Medulla oblongata (tissue), 1 donor: ENCODE measurements around the gene SRRM2.

Experiments used
- DNase-seq: peaks from one replicate; pipeline ENCODE4 v3.0.0-alpha.2; 2015; ENCODE audit errors: extremely low spot score

The SRRM2 gene

DNA sequence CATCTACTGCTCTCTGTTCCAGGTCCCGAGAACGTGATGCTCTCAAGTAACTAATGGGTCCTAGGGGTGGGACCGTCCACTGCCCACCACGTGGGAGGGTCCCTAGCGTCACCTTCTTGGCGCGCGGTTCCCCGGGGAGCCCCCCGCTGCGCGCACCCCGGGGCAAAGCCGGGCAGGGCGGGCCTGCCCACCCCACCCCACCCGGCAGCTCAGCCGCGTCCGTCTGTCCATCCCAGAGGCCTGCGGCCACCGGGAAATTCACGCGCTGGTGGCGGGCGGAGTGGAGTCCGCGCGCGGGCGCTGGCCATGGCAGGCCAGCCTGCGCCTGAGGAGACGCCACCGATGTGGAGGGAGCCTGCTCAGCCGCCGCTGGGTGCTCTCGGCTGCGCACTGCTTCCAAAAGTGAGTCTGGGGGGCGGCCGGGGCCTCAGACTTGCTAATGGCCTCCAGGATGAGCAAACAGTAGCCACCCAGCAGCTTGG lies 46.3 kb downstream of the SRRM2 start:
- DNase-seq: no peak

DNA sequence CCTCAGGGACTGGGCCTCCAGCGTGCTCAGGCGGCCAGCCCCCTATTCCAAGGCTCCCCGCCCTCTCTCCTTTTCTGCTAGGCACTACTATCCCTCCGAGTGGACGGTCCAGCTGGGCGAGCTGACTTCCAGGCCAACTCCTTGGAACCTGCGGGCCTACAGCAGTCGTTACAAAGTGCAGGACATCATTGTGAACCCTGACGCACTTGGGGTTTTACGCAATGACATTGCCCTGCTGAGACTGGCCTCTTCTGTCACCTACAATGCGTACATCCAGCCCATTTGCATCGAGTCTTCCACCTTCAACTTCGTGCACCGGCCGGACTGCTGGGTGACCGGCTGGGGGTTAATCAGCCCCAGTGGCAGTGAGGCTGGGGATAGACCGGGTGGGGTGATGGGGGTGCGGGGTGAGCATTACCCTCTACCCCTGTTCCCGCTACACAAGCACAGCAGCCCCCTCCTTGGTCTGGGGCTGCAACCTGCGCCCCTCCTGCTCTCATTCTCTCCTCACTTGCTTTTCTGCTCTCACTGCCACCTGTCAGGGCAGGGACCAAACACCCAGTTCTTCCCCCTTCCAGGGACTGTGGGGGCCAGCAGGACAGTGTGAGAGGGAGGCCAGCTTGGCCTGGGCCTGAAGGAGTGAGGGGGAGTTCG lies 46.9 kb downstream of the SRRM2 start:
- no peak for DNase-seq

DNA sequence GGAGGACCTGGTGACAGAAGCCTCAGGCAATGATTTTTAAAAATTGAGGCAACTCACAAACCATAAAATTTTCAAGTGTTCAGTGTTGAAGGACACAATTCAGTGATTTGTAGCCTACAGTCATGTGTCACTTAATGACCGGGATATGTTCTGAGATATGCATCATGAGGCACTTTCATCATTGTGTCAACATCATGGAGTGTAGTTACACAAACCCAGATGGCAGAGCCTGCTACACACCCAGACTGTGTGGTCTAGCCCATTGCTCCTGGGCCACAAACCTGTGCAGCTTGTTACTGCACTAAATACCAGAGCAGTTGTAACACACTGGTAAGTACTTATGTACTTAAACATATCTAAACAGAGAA lies 47.4 kb downstream of the SRRM2 start:
- no peak for DNase-seq

DNA sequence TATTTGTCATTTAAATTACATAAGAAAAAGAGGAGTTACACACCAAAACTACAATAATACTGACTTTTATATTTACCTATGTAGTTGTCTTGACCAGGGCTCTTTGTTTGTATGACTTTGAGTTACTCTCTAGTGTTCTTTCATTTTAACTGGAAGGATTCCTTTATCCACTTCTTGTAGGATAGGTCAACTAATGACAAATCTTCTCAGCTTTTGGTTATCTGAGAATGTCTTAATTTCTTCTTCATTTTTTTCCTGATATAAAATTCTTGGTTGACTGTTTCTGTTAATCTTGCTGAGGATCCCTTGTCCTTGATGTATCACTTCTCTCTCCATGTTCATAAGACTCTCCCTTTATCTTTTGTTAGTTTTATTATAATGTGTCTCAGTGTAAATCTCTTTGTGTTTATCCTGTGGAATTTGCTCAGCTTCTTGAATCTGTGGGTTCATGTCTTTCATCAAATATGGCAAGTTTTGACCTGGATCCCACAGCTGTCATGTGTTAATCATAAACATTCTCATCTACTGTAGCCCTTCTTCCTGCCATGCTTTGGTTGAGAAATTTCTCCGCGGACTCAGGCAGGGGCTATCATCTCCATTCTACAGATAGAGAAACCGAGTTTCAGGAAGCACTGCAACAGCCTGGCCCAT lies 51.2 kb downstream of the SRRM2 start:
- no peak for DNase-seq

DNA sequence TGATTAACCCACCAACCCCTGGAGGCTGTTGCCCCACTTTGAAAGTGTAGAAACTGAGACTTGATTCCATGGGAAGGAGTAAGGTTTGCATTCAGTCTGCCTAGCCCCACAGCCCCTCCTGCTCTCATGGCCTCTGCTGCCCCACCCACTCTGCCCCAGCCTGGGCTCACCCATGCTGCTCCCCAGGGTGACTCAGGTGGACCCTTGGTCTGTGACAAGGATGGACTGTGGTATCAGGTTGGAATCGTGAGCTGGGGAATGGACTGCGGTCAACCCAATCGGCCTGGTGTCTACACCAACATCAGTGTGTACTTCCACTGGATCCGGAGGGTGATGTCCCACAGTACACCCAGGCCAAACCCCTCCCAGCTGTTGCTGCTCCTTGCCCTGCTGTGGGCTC lies 52.3 kb downstream of the SRRM2 start:
- DNase-seq: no peak

DNA sequence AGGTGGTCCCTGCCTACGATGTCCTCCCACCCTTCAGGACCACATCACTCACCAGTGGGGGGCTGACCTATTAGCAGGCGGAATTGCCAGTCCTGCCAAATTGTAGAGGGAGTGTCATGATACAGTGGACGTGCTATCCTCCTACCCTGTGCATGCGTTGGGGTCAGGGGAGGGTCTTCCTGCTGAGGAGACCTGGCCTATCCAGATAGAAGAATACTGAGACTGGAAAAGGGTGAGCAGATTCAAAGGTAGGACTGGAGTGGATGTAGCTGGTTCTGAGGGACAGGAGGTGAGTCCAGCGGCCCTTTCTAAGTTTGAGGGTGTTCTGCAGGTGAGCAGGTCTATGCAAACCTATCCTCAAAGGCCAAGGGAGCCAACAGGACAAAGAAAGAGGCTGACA lies 53.8 kb downstream of the SRRM2 start:
- DNase-seq: no peak

DNA sequence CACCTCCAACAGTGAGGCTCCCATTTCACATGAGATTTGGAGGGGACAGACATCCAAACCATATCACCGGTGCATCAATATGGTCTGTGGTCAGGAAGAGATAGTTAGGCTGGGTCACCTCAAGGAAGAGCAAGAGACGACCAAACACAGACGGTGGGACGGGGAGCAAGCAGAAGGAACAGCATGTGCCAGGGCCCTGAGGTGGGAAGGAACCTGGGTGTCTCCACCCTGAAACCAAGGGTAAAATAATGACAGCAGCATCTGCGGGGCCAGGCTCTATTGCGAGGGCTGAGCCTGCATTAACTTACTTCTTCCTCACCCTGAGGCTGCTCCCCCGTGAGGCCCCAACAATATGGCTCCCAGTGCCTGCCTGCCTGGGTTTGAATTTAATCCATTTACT lies 55.7 kb downstream of the SRRM2 start:
- no peak for DNase-seq

DNA sequence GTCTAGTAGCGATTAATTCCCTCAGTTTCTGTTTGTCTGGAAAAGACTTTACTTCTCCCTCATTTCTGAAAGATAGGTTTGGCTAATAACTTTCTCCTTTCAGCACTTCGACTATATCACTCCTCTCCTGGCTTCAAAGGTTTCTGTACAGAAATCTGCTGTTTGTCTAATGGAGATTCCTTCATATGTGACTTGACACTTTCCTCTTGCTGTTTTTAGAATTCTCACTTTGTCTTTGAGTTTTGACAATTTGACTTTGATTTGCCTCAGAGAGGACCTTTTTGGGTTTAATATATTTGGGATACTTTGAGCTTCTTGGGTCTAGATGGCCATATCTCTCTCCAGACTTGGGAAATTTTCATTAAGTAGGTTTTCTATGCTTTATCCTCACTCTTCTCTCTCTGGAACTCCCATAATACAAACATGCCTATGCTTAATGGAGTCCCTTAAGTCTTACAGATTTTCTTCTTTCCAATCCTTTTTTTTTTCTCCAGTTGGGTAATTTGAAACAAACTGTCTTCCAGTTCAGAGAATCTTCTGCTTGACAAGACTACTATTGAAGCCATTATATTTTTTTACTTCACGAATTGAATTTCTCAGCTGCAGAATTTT lies 56.8 kb downstream of the SRRM2 start:
- DNase-seq: no peak

DNA sequence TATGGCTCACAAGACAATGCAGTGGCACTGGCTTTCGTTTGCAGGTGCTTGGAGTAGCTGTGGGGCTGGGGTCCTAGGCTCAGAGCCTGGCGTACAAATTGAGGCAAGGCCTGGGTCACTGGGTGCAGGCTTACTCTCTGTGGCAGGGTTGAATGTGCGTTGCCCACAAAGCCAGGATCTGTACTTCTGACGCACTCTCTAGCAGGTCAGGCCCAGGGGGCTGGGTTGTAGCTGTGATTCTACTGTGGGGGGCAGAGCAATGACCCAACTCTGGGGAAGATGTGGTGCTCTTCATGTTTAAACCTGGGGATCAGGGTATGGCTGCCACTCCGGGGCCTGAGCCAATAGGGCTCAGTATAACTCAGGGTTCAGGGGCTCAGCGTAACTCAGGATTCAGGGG lies 58.2 kb downstream of the SRRM2 start:
- no peak for DNase-seq

DNA sequence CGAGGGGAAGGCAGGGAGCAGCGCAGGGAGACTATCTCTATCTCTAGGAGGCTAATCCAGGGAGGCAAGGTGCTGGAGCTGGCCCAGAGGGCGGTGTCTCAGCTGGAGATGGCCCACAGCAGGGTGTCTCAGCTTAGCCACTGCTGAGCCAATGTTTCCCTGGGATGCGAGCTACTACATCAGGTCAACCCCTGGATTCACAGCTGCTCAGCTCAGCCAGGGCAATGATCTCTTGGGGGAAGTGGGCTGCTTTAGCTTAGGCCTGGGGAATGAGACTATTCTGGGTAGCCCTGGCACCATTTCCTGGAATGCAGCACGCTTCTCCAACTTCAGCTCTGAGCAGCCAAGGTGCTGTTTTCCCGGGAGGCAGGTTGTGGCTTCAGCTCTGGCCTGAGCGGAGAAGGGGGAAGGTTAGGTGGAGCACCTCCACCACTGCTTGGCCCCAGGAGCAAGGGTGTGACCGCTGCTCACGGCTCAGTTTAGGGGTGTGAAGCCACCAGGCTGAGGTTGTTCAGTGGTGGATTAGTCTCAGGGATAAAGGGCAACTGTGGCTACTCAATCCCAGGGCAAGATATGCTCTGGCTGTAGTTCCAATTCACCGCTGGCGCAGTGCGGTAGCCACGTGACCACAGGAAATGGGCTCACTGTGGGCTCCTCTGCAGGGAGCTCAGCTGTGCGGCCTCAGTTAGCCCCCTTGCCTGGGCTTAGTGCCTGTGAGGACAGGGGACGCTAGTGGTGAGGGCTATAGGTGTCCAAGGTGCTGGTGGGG lies 59.4 kb downstream of the SRRM2 start:
- no peak for DNase-seq

DNA sequence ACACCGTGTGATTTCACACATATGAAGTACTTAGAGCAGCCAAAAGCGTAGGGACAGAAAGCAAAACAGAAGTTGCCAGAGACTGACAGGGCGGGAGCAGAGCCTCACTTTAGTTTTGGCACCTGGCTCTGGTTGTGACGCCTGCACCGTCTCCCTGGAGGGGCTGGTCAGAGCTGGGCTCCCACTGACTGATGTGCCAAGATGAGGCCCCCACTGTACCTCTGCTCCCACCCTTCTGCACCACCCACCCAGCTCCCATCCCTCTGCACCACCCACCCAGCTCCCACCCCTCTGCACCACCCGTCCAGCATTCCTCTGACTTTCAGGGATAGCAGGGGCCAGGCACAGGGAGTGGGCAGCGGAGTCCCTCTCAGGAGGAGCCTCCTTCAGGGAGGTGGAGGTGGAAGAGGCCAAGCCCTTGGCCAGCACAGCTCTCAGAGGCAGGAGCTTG lies 61.4 kb downstream of the SRRM2 start:
- no peak for DNase-seq

DNA sequence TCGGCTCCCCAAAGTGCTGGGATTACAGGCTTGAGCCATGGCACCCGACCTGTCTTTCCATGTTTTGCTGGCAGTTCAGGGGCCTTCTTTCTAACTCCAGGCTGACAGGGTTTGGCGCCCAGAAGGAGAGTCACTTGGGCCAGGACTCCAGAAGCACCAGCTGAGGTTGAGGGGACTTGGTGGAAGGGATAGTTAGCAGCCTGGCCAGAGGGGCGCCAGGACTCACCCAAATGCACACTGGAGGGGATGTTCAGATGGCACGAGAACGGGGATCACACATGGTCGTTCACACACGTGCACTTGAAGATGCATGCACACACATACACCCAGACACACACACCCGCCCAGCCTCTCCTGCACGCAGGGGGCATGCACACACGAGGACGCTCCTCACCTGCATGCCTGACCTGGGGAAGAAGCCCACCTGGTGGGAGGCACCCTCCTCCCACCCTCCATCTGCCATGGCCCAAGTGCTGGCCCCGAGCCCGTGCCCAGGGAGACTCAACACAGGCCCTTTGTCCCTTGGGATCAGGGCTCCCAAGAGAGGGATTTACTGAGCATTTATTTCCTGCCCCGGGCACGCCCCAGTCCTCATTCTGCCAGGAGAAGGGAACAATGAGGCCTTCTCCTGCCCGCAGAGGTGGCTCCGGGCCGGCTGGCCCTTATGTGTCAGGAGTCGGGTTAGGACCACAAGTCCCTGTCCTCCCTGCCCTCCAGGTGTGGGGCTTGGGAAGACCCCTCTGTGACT lies 62.3 kb downstream of the SRRM2 start:
- DNase-seq: no peak

DNA sequence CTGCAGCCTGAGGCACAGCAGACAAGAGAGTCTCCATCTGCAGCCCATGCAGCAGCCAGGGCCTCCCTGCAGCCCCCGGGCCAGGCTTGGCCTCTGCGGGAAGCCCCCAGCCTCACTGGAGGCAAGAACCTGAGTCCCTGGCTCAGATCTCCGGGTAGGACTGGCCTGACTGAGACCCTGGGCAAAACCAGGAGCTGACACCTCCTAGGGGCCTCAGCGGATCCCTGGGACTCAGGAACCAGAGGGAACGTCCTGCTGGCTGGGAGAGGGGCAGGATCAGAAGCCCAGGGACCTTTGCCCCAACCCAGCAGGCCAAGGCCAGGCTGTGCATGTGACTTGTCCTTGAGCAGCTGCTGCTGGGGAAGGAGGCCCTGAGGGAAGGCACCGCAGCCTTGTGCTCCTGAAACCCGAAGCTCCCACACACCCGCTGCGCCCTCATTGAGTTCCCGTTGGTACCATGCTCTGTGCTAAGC lies 62.9 kb downstream of the SRRM2 start:
- DNase-seq: no peak

DNA sequence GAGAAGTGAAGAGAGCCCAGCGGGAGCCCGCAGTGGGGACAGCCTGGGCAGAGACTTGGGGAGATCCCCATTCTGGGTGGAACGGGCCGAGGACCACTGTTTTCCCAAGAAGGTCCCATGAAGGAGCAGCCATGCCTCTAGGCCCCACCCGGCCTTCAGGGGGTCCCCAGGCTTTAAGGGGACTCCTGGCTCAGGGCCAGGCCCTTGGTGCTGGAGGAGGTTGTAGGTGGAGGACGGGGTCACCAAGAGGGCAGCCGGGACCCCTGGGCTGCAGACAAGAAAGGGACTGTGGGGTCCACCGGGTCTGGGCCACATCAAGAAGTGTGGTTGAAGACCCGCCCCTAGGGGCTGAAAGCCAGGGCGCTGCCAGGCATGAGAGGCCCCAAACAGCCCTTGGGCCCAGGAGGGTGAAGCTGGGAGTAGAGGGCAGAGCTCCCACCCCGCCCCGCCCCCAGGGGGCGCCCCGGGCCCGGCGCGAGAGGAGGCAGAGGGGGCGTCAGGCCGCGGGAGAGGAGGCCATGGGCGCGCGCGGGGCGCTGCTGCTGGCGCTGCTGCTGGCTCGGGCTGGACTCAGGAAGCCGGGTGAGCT lies 64.4 kb downstream of the SRRM2 start, which contains the start of gene PRSS21:
Gene PRSS21, plus strand, starts transcription at position 487 of the 589 bp plus-strand sequence. Its CDS starts 32 bp downstream, at position 519.
- DNase-seq: no peak

DNA sequence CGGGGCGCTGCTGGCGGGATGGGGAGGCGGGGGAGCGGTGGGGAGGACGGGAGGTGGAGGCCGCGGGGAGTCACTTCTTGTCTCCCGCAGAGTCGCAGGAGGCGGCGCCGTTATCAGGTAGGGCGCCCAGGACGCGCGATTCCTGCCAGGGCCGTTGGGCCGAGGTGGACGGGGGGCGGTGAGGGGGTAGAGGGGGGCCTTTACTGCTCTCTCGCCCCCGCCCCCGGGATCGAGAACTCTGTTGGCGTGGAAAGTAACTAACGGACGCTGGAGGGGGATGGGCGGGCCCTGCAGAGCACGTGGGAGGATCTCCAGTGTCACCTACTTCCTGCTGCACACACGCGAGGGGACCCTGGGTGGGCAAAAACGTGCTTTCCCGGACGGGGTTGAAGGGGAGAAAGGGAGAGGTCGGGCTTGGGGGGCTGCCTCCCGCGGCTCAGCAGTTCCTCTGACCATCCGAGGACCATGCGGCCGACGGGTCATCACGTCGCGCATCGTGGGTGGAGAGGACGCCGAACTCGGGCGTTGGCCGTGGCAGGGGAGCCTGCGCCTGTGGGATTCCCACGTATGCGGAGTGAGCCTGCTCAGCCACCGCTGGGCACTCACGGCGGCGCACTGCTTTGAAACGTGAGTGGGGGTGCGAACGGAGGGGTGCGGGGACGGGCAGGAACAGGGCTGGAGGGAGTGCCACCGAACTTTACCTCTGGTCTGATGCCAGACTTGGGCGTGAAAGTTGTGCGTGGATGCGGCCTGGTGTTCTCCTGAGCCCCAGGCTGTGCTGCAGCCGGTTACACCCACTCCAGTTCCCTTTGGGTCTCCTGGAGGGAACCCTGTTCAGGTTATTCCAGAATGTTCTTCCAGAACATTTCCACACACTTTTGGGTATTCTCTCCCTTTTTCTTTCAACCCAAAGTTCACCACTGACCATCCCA lies 65.2 kb downstream of the SRRM2 start:
- no peak for DNase-seq

DNA sequence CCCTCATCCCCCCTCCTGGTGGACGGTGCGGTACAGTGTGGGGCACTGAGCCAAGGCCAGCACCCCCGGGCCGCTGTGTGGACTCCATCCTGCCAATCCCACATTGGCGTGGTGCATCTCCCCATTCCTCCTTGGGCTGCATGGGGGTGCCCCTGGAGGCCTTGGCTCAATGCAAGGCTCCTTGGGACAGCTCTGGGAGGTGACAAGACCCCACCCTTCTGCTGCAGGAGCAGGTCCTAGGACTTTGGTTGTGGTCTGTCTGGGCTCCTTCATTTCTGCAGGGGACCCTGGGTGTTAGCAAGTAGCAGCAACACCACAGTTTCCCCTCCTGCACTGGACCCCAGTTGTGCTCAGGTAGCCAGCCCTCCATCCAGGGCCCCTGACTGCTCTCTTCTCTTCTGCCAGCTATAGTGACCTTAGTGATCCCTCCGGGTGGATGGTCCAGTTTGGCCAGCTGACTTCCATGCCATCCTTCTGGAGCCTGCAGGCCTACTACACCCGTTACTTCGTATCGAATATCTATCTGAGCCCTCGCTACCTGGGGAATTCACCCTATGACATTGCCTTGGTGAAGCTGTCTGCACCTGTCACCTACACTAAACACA lies 65.9 kb downstream of the SRRM2 start:
- DNase-seq: no peak

DNA sequence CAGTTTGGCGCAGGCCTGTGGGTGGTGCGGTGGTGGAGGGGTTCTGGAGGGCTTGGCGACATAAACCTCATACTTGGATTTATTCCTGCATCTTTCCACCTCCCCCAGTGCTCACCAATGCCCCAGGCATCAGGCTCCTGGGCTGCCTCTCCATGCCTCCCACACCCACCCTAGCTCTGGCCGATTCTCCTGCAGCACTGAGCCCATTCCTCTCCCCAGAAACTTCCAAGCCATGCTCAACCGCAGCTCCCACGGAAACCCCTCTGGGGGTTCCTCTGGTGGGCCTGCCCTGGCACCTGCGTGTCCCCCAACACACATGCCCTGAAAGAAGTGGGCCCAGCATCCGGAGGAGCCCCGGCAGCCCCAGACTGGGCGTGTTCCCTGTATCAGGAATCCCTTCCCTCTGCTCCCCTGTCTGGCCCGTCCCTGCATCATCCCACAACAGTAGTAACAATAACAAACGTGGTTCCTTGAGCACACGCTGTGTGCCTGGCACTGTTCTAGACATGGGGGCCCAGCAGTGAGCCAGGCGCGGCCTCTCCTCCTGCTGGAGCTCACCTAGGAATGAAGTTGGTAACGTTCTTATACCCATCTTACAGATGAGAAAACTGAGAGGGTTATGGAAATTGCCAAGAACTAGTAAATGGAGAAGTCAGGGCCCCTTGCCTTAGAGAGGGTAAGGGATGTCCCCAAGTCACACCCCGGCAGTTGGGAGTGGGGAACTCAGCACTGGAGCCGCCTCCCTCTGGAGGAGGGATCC lies 66.9 kb downstream of the SRRM2 start:
- DNase-seq: no peak

DNA sequence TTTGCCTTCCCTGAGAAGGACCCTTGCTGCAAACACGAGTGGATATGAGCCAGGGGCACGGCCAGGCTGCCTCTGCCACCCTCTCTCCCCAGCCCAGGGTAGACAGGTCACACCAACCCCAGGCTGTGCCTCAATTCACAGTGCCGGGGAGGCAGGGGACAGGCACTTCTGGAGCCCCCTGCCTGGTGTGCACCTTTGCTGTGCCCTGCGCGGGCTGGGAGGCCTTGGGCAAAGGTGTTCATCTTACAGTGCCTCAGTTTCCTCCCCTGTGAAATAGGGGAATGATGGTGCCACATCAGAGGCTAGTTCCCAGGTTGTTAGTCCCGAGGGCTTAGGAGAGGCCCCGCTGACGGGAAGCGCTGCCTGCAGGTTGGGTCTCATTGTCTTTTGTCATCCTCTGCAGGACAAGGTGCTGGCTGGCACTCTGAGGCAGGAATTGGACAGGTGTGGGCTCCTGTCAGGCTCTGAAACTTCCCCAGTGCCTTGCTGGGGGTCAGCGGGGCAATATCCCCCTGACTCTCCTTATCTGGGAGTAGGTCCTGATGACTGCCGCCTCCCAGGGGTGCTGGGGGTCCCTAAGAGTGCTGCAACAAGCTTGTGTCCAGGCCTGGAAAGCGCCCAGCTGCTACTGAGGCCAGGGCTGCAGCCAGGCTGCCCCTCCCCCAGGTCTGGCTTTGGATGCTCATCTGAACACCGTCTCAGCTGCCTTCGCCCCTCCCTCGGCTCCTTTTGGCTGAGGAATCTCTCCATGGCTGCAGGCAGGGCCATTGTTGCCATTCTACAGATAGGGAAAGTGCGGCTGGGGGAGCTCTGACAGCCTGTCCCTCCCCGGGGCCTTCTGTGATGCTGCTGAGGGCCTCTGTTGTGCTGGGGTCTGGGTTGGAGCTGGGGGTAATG lies 67.7 kb downstream of the SRRM2 start:
- DNase-seq: no peak
